Amniotic epithelial cell (primary cell): ENCODE measurements around the gene MPZL3.

Experiments used
- DNase-seq: peaks from one replicate; pipeline ENCODE4 v3.0.0-alpha.2; 2010; ENCODE audit warnings: low read depth

The MPZL3 gene

GRCh38 chr11:118251858-118252652, at the start of gene MPZL3:
Gene MPZL3, minus strand, starts transcription at chr11:118252365. Its CDS starts 71 bp downstream, at chr11:118252294.
- DNase-seq: peak; percentile 66

- DNase-seq: no peak
Measured at GRCh38 chr11:118301600-118302195, 49.5 kb upstream of the MPZL3 start.

GRCh38 chr11:118295815-118296454, 43.8 kb upstream of the MPZL3 start:
- DNase-seq: peak; percentile 27

- DNase-seq: no peak
Measured at GRCh38 chr11:118295199-118295598, 43.0 kb upstream of the MPZL3 start.

- DNase-seq: no peak
Measured at GRCh38 chr11:118294053-118294452, 41.9 kb upstream of the MPZL3 start.

- no peak for DNase-seq
Measured at GRCh38 chr11:118291477-118292135, 39.4 kb upstream of the MPZL3 start.

GRCh38 chr11:118290923-118291322, 38.8 kb upstream of the MPZL3 start:
- DNase-seq: peak; percentile 8

- no peak for DNase-seq
Measured at GRCh38 chr11:118289401-118289800, 37.2 kb upstream of the MPZL3 start.

- peak; percentile 11 for DNase-seq
Measured at GRCh38 chr11:118287006-118287405, 34.8 kb upstream of the MPZL3 start.

- DNase-seq: no peak
Measured at GRCh38 chr11:118286545-118286944, 34.4 kb upstream of the MPZL3 start.

- DNase-seq: no peak
Measured at GRCh38 chr11:118283756-118284350, 31.7 kb upstream of the MPZL3 start.

- no peak for DNase-seq
Measured at GRCh38 chr11:118283037-118283636, 31.0 kb upstream of the MPZL3 start.

- DNase-seq: no peak
Measured at GRCh38 chr11:118282606-118283005, 30.4 kb upstream of the MPZL3 start.

GRCh38 chr11:118281284-118281683, 29.1 kb upstream of the MPZL3 start:
- no peak for DNase-seq

- DNase-seq: no peak
Measured at GRCh38 chr11:118277312-118277711, 25.1 kb upstream of the MPZL3 start.

GRCh38 chr11:118276422-118276821, 24.3 kb upstream of the MPZL3 start:
- DNase-seq: no peak

- DNase-seq: peak; percentile 18
Measured at GRCh38 chr11:118275176-118275575, 23.0 kb upstream of the MPZL3 start.

GRCh38 chr11:118274186-118274585, 22.0 kb upstream of the MPZL3 start:
- no peak for DNase-seq

- no peak for DNase-seq
Measured at GRCh38 chr11:118272001-118272400, 19.8 kb upstream of the MPZL3 start.

GRCh38 chr11:118267486-118267885, 15.3 kb upstream of the MPZL3 start:
- DNase-seq: no peak

- DNase-seq: no peak
Measured at GRCh38 chr11:118265954-118266353, 13.8 kb upstream of the MPZL3 start.
